Measurements from ENCODE around the gene ATF7IP.

Gene ATF7IP

GRCh38 chr12:14505626-14506596, 140.4 kb downstream of the ATF7IP start:
- no peak for DNase-seq (ENCODE audit: low spot score)

- no peak for DNase-seq (ENCODE audit: low spot score)
Observed at GRCh38 chr12:14510574-14510973, 145.1 kb downstream of the ATF7IP start.

GRCh38 chr12:14514154-14514842, 148.8 kb downstream of the ATF7IP start:
- no peak for DNase-seq (ENCODE audit: low spot score)

GRCh38 chr12:14514946-14515345, 149.5 kb downstream of the ATF7IP start:
- DNase-seq (ENCODE audit: low spot score), result no peak

GRCh38 chr12:14521822-14522221, 156.3 kb downstream of the ATF7IP start:
- DNase-seq (ENCODE audit: low spot score), result no peak

- DNase-seq (ENCODE audit: low spot score), result no peak
Observed at GRCh38 chr12:14525964-14526363, 160.5 kb downstream of the ATF7IP start.

GRCh38 chr12:14532152-14532551, 166.7 kb downstream of the ATF7IP start:
- no peak for DNase-seq (ENCODE audit: low spot score)

GRCh38 chr12:14537088-14537487, 171.6 kb downstream of the ATF7IP start:
- no peak for DNase-seq (ENCODE audit: low spot score)

- DNase-seq (ENCODE audit: low spot score), result no peak
Observed at GRCh38 chr12:14540801-14541462, 175.4 kb downstream of the ATF7IP start.

- no peak for DNase-seq (ENCODE audit: low spot score)
Observed at GRCh38 chr12:14545144-14546124, 180.0 kb downstream of the ATF7IP start.

GRCh38 chr12:14547571-14547970, 182.1 kb downstream of the ATF7IP start:
- no peak for DNase-seq (ENCODE audit: low spot score)

- no peak for DNase-seq (ENCODE audit: low spot score)
Observed at GRCh38 chr12:14548609-14549008, 183.1 kb downstream of the ATF7IP start.
